HG02571 (cell line): Measurements from ENCODE around the gene RASGRP3.

Source experiments
- ATAC-seq: cut with Tn5 transposase; IDR thresholded peaks from one replicate; pipeline ENCODE4 v1.9.1; 2021; ENCODE audit warnings: mild to moderate bottlenecking, moderate library complexity; ENCODE audit not compliant: unreplicated experiment

Gene RASGRP3

DNA sequence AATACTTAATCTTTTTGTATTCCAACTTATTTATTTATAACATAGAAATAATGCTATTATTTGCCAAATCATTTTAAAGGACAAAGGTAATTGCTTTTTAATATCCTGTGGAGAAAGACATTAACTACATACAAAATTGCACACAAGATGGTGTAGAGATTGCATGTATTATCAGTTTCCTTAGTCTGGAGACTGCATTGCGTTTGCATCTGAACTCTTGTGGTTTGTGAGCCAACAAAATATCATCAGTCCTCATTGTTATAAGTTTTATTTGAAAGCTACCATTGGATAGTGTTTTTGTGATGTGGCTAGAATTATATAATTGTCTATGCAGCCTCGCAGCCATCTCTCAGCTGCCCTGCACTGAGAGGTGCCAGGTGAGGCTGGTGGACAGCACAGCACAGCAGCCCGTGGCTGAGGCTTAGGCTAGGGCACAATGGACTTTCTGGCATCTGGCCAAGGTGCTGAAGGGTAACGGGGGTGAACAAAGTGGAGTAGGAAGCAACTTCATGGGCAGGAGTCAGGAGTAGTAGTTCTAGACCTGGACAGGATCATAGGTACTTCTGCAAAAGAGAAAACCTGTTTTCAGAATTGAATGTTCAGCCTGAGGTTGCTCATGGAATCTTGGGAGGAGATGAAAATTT is 15.1 kb downstream of the RASGRP3 start:
- ATAC-seq = no peak

DNA sequence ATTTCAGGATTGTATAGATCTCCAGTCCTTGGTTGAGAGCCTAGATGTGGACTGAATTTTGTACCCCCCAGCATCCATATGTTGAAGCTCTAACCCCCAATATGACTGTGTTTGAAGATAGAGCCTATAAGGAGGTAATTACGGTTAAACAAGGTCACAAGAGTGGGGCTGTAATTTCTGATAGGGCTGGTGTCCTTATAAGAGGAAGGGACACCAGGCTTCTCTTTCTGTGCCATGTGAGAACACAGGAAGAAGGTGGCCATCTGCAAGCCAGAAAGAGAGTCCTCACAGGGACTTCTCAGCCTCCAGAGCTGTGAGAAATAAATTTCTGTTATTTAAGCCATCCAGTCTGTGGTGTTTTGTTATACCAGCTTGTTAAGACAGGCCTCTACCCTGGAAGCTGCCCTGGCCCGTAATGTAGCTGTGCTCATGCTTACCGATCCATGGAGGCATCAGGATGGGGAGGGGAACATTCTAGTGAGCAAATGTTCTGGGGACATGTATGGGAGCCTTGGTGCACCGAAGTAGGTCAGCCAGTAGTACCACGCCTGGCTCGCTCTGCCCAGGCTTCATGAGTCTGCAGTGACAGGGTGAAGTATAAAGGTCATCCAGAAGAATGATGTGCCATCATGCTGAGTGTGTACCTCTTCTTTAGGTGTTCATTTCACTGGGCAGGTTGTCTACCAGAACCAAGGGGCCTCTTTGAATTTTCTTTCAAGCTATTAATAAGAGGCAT is 16.1 kb downstream of the RASGRP3 start:
- ATAC-seq = no peak

DNA sequence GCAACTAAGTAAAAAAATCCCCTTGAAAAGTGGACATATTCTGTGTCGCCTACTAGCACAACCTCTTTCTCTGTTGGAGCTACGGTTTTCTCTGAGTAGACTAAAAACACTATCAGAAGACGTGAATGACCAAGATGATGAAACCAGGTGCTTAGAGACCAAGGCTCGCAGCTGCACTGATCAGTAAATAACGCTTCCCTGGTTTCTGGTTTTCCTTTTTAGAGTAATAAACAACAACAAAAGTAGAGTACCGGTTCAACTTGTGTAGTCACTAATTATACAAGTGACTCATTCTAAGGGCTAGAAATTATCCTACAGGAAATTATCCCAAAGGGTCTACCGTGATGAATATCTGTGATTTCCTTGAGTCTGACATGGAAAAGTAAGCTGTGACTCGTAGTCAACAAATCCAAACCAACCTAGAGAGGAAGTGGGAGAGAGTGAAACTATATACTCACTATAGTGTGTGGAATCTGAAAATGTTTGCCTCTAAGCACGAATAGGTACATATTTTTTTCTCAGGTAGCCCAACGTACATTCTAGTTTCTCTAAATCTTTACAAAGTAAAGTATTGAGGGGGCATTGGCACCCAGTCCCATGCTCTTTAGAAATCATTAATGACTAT is 17.8 kb downstream of the RASGRP3 start:
- peak; percentile 55 for ATAC-seq

DNA sequence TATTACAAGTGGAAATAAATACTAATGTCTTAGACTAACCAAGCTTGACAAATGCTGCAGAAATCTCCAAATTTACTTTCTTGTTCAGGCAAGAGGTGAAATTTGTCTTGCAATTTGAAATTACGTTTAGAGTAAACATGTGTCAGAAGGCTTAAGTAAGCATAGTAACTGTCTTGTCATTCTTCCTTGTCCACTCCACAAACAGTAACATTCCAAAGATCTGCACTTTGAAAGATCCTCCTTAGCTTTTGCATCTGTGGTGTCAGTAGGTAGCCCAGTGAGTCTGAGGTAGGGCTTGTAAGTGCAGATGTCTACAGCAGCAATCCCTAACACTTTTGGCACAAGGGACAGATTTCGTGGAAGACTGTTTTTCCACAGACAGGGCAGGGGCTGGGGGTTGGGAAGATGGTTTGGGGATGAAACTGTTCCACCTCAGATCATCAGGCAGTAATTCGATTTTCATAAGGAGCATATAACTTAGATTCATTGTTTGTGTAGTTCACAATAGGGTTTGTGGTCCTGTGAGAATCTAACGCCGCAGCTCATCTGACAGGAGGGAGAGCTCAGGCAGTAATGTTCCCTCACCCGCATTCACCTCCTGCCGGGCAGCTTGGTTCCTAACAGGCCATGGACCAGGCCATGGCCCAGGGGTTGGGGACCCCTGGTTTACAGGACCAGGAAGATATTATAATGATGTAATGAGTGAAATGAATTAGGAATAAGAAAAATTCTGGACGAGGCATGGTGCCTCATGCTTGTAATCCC is 18.6 kb downstream of the RASGRP3 start:
- ATAC-seq = no peak

DNA sequence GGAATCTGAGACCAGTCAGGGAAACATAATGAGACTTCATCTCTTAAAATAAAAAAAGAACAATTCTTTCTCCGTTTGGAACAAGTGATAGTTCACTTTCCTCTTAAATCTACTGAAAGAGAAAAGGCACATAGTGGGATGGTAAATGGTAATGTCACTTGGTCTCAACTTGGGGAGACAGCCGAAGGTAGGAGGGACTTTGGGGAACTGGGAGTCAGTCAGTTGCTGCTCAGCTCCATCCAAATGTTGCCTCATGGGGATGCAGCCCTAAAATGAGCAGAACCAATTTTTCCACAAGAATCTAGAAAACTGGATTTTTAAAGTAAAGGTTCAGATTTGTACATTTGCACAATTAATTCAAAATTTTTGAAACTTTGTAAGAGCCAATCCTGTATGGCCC is 19.2 kb downstream of the RASGRP3 start:
- no peak for ATAC-seq

DNA sequence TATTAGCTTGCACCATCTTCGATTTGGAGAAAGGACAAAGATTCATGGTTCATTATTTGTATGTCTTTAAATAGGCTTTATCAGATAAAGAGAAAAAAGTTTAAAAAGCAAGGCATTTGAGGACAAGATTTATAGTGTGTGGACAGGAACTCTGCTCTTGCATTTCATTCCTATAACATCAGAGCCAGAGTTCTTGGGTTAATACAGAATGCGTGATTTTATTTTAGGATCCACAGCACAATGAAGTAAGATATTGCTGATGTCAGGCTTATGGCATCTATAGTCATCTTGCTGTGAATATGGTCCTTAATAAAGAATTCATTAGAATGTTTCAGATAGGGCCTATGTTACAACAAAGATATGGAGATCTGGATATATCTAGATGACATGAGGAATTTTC is 19.7 kb downstream of the RASGRP3 start:
- ATAC-seq = no peak

DNA sequence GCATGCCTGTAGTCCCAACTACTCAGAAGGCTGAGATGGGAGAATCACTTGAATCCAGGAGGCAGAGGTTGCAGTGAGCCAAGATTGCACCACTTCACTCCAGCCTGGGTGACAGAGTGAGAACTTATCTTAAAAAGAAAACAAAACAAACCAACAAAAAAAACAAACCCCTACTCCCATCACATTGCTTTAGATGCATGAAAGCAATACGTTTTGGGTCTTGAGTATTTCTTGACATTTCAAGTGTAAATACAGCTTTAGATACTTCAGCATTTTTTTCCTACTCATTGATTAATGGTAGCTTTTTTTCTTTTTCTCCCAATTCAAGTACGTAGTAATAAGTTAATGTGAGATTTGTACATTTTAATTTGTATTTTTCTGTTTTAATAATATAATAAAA is 20.3 kb downstream of the RASGRP3 start:
- no peak for ATAC-seq

DNA sequence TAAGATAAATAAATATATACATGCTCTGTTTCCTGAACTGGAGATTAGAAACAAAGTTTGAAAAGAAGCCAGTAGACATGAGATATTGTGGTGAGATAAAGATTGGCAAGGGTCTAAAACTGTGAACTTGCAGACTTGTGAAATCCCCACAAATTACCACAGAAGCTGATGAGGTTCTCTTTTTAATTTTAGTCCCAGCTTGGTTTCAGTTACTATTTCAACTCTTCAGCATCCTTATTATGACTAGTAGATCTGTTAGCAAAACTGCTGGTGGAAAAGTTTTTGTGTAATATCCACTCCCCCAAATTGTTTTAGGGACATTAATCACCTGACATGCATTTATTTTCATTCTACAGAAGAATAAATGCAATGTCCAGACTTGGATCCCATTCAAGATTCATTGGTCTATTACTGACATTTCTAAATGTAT is 20.8 kb downstream of the RASGRP3 start:
- ATAC-seq = peak; percentile 33

DNA sequence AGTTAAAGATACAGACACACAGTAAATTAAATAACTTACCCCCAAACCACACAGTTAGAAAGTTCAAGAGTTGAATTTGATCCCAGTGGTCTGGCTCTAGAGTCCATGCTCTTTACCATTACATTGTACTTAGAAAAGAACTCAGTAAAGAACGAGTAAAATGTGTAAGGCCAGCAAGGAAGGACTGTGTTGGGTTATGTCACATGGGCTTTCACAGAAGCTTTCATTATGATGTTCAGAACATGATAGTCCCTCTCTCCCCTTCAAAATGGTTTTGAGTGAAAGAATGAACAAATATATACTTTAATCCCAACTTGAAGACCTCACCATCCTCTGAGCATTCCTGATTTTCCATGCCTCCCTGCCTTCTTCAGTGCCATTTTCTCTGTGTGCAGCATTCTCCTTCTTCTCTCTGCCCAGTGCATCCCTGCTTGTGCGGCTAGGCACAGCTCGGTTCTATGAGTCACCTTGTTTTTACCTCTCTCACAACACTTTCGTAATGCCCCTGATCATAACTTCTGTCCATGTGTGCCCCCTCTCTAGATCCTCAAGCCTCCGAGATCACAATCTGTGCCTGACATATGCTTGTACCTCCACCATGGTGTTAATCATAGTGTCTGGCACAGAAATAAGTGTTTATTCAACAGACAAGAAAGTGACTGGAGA is 22.0 kb downstream of the RASGRP3 start:
- ATAC-seq = no peak

DNA sequence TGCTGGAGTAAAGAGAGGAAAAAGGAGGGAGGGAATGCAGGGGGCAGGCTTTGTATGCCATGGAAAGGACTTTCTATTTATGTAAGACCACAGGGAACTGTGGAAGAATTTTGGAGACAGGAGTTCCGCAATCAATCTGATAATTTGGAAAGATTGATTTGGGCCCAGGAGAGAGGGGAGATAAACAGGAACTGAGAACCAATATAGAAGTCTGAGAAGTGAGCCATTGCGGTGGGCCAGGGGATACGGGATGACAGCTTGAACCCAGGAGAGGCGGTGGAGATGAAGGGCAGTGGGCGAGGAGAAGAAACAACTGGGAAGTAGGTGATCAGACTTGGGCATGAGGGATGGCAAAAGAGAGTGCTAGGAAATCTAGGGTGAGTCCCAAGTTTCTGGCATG is 23.7 kb downstream of the RASGRP3 start:
- no peak for ATAC-seq

DNA sequence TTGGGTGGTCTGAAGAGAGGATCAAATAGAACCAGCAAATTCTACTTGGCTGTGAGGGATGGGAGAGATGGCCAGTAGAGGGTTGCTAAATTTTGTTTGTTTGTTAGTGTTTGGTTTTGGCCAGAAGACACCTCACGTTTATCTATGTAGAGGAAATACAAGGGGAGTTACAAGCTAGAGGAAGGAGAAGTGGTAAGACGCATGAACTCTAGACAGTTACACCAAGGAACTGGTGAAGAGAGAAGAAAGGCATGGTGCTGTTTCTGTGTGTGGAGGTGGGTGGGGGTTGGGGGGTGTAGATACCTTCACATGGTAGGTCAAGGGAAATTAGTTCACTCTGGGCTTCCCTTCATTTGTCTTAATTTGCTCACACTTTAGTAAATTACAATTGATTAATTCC is 25.6 kb downstream of the RASGRP3 start:
- no peak for ATAC-seq

DNA sequence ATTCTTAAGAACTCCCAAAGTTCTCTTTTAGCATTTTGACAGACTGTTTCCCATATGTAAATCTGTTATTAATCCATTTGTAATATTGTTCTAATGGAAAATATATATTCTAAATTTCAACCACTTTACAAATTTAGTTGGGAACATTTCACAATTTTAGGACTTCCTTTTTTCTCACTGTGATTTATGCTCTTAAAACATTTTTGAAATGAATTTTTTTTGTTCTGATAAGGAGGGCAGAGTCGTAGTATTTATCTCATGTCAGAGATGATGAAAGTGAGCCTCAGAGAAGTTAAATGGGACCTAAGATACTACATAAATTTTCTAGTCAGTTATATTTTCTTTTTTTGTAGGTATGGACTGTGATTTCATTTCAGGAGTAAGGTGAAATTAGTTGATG is 26.6 kb downstream of the RASGRP3 start:
- no peak for ATAC-seq

DNA sequence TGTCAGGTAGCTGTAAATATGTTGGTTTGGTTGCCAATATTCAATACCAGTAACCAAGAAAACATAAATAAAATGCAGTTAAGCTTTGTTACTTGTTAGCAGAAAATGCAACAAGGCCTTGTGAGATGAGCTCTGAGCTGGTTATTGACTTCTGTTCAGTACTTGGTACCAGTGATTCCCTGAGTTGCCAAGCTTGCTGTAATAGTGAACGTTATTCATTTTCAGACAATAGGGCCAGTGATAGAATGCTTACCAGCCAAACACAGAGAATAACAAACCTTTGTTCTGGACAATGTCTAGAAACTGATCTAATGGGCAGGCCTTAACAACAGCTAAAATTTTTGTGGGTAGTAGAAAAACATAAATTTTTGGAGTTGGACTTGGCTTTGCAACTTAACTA is 29.5 kb downstream of the RASGRP3 start:
- no peak for ATAC-seq

DNA sequence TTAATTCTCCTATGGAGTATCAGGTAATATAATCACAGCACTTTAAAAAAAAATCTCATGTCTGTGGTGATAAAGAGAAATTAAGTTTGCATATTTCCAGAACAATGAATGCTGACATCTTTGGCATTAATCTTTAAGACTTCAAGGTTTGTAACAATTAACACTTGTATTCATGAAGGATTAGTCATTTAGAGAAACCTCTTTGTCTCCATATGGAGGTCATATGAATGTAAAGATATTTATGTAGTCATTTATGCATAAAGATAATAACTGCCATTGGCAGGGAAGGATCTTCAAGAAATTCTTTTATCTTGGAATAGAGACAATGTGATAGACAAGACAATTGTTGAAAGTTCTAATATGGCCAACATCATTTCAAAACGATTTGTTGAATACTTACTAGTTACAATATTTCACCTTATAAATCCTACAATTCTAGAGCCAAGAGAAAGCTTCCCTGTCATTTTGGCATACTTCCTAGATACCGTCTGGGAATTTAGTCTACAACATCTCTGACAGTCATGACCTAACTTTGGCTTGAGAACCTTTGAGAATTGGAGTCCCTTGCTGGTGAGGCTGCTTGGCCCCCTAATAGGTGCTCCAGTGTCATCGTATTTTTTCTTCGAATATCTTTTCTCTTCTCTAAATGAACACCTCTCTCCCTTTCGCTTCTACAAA is 33.6 kb downstream of the RASGRP3 start:
- no peak for ATAC-seq

DNA sequence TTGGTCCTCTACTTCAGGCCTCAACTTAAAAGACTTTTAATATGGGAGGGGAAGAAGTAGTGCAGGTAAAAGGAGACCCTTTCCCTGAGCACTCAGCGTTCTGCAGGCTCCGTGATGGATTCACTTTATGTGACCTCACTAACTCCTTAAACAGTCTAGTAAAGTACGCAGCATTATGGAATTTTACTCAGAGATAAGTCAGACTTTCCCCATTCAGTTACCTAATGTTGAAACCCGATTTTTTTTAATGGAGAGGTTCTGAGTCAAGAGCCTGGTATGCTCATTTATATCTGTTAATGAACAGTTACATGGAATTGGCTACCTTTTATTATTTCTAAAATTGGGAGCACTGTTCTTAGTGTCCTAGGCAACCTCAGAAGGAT is 34.1 kb downstream of the RASGRP3 start:
- no peak for ATAC-seq

DNA sequence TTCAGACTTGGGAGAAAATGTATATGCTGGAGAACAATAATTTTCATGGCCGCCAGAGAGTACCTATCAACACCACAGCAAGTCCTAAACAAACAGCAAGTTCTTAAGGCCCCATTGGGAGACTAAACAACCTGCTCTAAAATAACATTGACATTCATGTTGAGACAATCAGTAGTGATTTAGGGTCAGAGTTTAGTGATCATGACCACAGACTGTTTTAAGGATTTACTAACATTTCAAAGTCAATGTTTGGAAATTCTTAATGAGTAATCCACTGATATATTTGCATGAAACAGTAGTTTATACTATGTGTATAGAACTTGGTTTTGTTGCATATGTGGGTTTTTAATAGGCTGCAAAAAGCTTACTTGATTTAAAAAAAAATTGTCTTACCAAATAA is 34.7 kb downstream of the RASGRP3 start:
- ATAC-seq = no peak

DNA sequence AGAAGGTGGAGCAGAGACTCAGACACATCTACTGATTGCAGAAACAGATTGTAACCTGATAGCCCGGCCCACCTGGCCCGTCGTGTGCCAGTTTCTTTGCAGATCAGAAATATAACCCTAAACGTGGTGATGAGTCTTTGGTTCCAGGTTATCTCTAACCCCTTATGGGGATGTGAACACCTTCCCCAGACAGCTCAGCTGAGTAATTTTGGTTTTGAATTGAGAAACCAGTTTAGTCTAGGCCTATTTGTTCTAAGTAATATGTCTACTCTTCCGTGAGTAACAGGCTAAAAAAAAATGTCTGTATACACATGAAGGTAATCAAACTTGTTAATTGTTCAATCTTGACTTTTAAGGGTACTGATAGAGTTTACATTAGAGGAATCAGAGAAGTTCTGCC is 35.7 kb downstream of the RASGRP3 start:
- ATAC-seq = no peak

DNA sequence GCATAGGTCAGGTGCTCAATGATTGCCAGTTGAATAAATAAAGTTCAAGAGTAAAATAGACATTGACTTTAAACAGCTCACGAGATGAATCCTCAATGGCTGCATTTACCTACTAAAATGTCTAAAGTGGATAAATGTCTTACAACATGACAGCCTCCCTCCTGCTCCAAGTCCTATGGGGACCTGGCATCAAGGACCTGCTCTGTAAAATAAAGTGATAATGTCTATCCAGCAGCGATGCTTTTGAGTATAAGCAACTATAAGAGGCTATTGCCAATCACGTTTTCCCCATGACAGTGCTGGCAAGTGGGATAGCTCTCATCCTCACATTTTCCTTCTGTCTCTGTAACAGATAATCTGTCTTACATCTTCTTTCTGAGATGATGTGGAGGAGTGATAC is 37.0 kb downstream of the RASGRP3 start:
- ATAC-seq = no peak

DNA sequence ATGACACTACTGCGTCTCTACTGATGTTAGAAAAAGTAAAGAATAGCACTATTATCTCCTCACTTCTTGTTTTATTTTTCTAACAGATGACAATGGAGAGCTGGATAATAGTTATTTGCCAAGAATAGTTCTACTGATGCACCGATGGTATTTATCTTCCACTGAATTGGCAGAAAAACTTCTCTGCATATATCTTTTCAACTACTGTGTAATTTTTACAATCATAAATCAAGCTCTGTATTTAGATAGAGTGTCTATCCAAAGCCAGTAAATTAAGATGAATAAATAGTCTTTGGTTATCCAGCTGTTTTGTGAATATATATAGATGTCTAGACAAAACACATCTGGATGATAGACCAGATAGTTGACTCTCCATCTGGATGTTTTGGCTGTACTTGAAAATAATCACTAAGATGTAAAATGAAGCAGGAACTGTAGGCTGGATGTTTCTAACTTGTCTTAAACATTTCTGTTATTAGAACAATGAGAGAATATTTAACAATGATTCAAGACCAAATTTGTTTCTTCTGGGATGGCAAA is 40.1 kb downstream of the RASGRP3 start:
- no peak for ATAC-seq

DNA sequence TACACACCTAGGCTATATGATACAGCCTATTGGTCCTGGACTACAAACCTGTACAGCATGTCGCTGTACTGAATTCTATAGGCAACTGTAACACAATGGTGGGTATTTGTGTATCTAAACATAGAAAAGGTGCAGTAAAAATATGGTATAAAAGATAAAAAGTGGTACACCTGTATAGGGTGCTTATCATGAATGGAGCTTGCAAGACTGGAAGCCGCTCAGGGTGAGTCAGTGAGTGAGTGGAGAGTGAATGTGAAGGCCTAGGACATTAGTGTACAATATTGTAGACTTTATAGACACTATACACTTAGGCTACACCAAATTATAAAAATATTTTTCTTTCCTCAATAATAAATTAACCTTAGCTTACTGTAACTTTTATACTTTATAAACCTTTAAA is 41.8 kb downstream of the RASGRP3 start:
- no peak for ATAC-seq
